ENCODE results near the gene FNDC3B.

DNA sequence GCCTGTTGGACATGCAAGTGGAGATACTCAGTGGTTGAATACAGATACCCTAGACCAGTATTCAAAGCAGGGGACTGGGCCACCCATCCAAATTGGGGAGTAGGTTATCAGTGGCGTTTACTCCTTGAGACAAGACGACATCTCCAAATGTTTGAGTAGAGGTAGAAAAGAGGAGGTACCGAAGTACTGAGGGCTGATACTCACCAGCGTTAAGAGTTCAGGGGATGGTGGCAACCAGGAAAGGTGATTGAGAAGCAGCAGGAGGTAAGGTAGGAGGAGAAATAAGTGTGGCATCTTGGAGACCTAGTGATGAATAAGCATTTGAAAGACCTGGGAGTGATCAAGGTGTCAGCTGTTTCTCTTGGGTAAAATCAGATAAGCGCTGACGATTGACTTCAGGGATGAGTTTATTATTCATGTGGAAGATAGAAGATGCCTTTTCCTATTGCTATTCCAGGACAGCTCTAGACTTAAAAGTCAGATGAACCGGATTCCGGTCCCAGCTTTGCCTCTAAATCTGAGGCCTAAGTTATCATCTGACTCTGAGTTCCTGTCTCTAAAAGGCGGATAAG lies 312.6 kb downstream of the FNDC3B start:
- TF ChIP-seq ZBTB7A (IDR thresholded peaks at IDR 0.05; ENCODE audit: low read depth) (no peak), EP300 (IDR thresholded peaks at IDR 0.05; ENCODE audit: borderline replicate concordance) (no peak), FOXM1 (IDR thresholded peaks at IDR 0.05; ENCODE audit: borderline replicate concordance, low read depth) (no peak), TAF1 (IDR thresholded peaks at IDR 0.05; ENCODE audit: low read depth) (no peak), CREB1 (IDR thresholded peaks at IDR 0.05; ENCODE audit: low read depth) (no peak), TEAD4 (IDR thresholded peaks at IDR 0.05) (no peak), CEBPB (IDR thresholded peaks at IDR 0.05) (no peak), NFIC (IDR thresholded peaks at IDR 0.05) (no peak), EGR1 (IDR thresholded peaks at IDR 0.05) (no peak), YY1 (IDR thresholded peaks at IDR 0.05; ENCODE audit: low read depth) (no peak), RAD21 (IDR thresholded peaks at IDR 0.05; ENCODE audit: low read depth) (no peak)
- TF ChIP-seq, protein P1, sequence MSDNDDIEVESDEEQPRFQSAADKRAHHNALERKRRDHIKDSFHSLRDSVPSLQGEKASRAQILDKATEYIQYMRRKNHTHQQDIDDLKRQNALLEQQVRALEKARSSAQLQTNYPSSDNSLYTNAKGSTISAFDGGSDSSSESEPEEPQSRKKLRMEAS (IDR thresholded peaks at IDR 0.05), result no peak
- TF ChIP-seq, protein P2, sequence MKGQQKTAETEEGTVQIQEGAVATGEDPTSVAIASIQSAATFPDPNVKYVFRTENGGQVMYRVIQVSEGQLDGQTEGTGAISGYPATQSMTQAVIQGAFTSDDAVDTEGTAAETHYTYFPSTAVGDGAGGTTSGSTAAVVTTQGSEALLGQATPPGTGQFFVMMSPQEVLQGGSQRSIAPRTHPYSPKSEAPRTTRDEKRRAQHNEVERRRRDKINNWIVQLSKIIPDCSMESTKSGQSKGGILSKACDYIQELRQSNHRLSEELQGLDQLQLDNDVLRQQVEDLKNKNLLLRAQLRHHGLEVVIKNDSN (IDR thresholded peaks at IDR 0.05), result no peak
- TF ChIP-seq, protein P3, sequence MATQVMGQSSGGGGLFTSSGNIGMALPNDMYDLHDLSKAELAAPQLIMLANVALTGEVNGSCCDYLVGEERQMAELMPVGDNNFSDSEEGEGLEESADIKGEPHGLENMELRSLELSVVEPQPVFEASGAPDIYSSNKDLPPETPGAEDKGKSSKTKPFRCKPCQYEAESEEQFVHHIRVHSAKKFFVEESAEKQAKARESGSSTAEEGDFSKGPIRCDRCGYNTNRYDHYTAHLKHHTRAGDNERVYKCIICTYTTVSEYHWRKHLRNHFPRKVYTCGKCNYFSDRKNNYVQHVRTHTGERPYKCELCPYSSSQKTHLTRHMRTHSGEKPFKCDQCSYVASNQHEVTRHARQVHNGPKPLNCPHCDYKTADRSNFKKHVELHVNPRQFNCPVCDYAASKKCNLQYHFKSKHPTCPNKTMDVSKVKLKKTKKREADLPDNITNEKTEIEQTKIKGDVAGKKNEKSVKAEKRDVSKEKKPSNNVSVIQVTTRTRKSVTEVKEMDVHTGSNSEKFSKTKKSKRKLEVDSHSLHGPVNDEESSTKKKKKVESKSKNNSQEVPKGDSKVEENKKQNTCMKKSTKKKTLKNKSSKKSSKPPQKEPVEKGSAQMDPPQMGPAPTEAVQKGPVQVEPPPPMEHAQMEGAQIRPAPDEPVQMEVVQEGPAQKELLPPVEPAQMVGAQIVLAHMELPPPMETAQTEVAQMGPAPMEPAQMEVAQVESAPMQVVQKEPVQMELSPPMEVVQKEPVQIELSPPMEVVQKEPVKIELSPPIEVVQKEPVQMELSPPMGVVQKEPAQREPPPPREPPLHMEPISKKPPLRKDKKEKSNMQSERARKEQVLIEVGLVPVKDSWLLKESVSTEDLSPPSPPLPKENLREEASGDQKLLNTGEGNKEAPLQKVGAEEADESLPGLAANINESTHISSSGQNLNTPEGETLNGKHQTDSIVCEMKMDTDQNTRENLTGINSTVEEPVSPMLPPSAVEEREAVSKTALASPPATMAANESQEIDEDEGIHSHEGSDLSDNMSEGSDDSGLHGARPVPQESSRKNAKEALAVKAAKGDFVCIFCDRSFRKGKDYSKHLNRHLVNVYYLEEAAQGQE (IDR thresholded peaks at IDR 0.05; ENCODE audit: low read depth), result no peak

Measured in Ishikawa (cell line).